ENCODE data around the gene FA2H.
"Not testable (repeated sequence)": the region's sequence is repeated elsewhere in the genome, so short reads cannot be mapped to it uniquely, and the experiment has no call there.

Gene FA2H

GRCh38 chr16:74724820-74725549, 49.6 kb downstream of the FA2H start:
- DNase-seq (ENCODE audit: low read depth): no peak

DNA sequence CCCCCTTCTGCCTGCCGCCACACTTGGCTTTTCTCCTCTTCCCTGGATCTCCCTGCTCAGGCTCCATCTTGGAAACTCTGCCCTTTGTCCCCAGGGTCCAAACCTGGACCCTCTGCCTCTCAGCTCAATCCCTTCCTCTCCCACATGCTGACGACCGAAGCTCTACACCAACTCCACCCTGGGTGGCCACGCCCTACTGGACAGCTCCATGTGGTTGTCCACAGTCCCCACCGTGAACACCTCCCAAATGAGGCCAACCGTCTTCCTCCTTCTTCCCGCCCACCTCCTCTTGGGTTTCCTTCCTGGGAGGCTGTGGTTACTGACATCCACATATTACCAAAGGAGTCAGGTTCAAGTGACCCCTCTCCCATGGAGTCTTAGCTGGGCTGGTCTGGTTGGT, 51.4 kb downstream of the FA2H start:
- DNase-seq (ENCODE audit: low read depth): no peak

- DNase-seq (ENCODE audit: low read depth): not testable (repeated sequence)
Measured at GRCh38 chr16:74722156-74722555, 52.5 kb downstream of the FA2H start.

DNA sequence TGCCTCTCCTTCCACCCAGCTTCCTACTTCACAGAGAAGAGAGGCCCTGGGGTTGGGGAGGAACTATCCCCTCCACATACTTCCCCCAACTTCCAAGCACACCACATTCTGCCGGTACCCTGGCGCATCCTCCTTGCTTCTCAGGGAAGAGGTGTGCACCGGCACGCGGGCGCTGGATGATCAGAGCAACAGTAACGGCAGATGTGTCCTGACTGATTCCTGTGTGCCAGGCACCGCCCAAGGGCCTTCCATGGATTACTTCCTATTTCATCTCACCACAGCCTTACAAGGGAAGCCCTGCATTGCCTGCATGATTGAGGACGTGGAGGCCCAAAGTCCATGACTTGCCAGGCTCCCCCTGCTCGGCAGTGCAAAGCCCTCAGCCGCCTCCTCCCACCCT, 52.9 kb downstream of the FA2H start:
- no peak for DNase-seq (ENCODE audit: low read depth)

DNA sequence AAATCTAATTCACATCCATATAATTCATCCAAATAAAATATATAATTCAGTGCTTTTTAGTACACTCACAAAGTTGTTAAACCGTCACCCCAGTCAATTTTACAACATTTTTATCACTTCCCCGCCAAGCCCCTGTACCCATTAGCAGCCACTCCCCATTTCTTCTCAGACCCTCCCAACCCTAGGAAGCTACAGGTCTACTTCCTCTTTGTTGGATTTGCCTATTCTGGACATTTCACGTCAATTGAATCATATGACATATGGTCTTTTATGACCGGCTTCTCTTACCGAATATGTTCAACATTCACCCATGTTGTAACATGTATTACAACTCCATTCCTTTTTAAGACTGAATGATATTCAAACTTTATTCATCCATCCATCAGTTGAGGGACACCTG, 54.0 kb downstream of the FA2H start:
- no peak for DNase-seq (ENCODE audit: low read depth)

DNA sequence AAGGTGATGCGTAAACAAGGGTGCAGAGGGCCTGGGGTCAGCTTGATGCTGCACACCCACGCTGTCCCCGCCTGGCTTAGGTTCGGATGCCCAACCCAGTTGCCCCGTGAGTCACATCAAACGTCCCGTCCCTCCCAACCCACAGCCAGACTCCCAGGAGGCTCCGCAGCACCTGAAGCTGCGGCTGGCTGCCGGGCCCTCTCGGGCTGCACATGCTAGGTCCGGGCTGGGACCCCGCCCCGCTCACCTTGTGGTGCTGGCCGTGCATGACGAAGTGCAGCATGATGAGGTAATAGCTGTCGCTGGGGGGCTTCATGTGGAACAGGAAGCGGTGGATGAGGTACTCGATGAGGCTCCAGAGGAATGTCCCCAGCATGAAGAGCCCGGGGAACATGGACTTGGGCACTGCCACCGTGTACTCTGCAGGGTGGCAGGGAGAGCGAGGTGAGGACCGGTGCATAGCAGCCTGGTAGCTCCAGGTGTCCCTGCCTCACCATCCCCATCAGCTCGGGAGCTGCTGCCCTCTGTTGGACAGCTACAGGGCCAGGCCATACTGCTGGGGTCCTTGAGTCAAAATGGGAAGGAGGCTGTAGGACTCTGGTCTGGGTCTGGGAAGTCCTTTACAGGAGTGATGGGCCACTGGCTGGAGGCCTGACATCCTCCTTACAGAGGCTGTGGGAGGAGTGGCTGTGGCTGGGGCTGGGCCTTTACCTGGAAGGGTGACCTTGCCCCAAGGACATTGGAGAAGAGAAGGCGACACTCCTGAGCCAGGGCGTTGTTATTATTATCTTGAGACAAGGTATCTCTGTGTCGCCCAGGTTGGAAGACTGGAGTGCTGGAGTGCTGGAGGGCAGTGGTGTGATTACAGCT, 55.6 kb downstream of the FA2H start:
- no peak for DNase-seq (ENCODE audit: low read depth)

GRCh38 chr16:74718140-74718539, 56.5 kb downstream of the FA2H start:
- DNase-seq (ENCODE audit: low read depth): no peak

DNA sequence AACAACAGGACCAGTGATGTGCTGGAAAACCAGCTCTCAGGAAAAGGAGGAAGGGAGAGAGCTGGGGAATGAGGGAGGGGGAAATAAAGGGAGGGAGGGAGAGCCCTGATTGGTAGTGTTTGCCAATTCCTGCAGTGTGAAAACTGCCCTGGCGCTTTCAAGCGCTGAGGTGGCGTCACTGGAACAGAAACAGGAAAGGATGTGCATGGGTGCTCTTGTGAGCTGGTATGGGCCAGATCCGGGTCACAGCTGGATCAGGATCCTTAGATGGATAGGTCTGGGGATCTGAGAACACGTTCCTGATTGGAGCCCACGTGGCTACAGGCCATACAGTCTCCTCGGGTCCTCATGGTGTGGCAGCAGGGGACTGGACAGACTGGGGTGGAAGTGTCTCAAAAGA, 57.3 kb downstream of the FA2H start:
- no peak for DNase-seq (ENCODE audit: low read depth)

DNA sequence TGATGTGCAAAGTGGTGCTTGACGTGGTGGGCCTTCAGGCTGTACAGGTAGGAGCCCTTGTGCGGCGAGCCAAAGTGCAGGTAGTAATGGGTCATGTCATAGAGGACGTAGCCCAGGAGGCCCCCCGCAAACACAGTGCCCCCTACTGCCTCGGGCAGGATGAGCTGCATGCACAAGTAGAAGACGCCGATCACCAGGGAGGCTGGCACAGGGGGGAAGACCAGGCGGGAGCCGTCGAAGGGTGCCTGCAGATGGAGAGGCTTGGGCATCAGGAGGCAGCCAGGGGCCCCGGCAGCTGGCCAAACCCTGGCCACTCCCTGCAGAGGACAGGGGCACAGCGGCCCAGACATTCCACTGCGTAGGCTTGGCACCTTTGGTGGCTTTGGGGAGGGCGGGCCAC, 58.3 kb downstream of the FA2H start:
- no peak for DNase-seq (ENCODE audit: low read depth)

GRCh38 chr16:74713876-74714275, 60.7 kb downstream of the FA2H start:
- no peak for DNase-seq (ENCODE audit: low read depth)

GRCh38 chr16:74713325-74713724, 61.3 kb downstream of the FA2H start:
- DNase-seq (ENCODE audit: low read depth): no peak

DNA sequence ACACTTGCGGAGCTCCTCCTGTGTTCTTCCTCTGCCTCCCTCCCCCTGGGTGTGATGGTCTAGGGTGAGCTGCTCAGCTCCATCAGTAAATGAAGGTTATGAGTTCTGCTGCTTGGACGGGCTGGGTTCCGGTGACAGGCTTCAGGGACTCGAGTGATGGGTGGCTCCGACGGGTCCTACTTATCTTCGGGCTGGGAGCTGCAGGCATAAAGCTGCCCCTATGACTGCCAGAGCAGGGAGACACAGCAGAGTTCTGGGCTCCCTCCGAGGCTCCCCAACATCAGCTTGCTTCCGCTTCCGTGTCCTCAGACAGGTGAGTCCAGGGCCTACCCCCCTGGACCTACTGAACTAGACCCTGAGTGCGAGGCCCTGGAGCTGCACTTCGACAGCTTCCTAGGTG, 62.7 kb downstream of the FA2H start:
- no peak for DNase-seq (ENCODE audit: low read depth)

GRCh38 chr16:74710401-74710800, 64.2 kb downstream of the FA2H start:
- DNase-seq (ENCODE audit: low read depth): no peak

DNA sequence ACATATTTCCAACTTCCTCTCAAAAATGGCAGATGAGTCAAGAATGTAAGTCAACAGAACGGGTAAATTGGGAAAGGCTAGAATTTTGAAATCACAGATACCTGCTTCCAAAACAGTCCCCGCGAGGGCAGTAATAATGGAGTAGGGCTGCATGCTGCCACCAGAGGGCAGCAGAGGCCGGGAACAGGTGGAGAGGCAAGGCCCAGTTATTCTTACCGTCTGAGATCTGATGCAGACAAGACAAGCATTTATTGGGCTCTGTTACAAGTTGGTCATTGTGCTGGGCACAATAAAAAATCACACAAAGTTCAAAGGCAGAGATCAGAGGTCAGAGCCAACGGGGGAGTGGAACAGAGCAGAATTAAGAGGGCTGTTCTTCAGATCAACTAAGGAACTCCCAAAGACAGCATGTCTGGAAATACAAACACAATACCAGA, 65.2 kb downstream of the FA2H start:
- peak; percentile 58 for DNase-seq (ENCODE audit: low read depth)

DNA sequence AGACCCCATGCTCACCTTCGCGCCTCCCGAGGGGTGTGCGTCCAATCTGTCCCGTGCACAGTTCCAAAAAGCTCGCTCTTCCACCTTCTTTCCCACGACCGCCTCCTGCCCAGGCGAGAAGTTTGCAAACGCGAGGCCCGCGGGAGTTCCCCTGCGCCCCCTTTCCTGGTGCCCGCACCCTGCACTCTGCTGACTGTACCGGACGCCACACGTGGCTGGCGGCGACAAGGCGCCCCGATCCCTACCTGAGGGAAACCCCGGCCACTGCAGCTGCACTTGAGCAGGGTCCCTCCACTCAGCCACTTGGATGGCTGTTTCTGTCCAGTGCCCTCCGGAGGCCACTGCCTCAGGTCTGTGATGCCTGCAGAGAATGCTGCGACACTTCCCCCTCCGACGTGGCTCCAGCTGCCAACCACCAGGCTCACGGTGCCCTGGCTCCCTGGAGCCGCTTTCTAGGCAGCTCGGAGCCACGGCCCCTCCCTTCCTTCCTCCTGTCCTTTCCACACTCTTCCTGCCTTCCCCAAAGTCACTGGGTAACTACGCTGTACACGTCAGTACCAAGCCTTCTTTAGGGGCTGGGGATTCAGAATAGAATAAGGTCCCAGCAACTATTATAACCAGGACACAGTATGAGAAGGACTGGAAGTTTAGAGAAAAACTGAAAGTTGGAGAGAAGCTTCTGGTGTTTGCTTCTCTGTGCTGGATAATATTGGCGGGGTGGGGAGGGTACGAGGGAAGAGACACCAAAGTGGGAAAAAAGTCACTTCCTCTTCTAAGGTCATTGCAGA, 74.0 kb downstream of the FA2H start, which contains the start of gene MLKL:
TSS of gene MLKL (minus strand) at position 425 of the 788 bp plus-strand sequence. CDS start 5,105 bp downstream, outside the sequence.
- DNase-seq (ENCODE audit: low read depth): peak; percentile 26

DNA sequence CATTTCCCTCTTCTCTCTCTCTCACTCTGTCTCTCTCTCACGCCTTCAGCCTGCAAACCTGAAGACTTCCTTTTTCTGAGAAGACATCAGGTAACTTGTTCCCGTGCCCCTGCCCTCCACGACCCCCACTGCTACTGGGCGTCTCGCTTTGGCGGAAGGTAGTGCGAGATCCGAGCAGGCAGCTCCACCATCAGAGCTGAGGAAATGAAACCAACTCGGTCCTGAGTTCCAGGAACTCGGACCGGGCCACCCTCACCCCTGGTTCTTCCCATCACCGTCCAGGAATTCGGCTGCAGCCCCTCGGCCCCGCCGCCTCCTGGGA, 74.5 kb downstream of the FA2H start:
- no peak for DNase-seq (ENCODE audit: low read depth)

- no peak for DNase-seq (ENCODE audit: low read depth)
Measured at GRCh38 chr16:74699666-74700065, 75.0 kb downstream of the FA2H start.

- no peak for DNase-seq (ENCODE audit: low read depth)
Measured at GRCh38 chr16:74698222-74698621, 76.4 kb downstream of the FA2H start.

- no peak for DNase-seq (ENCODE audit: low read depth)
Measured at GRCh38 chr16:74695450-74696422, 78.9 kb downstream of the FA2H start.

DNA sequence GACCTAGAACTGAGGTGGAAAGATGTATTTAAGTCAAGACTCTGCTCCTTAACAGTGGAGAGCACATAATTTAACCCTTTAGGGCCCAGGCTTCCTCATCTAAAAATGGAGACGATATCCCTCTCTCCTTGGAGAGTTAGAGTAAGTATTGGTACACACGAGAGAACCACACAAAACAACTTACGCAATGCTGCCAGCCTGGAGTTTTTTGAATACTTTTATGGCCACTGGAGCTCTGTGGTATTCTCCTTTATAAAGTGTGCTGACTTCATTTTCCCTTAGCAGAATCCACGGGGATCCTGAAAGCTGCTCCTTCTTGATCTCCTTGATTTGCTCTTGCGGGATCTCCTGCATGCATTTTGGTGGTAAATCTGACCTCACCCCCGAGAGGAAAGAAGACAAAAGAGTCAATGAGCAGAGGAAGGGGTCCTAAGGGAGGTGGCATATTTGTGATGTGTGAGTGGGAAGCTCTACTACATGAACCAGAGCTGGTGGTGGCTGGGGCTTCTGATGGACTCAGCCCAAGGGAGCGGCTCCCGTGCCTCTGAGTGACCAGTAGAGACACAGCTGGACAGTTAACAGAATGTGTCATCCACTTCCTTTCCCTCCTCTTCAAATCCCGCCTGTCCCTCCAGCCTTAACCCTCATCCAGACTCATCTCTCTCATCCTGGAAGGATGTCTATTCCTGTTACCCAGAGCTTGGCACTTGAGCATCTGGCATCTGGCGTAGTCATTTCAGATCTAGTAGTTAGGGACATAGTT, 83.3 kb downstream of the FA2H start:
- no peak for DNase-seq (ENCODE audit: low read depth)

DNA sequence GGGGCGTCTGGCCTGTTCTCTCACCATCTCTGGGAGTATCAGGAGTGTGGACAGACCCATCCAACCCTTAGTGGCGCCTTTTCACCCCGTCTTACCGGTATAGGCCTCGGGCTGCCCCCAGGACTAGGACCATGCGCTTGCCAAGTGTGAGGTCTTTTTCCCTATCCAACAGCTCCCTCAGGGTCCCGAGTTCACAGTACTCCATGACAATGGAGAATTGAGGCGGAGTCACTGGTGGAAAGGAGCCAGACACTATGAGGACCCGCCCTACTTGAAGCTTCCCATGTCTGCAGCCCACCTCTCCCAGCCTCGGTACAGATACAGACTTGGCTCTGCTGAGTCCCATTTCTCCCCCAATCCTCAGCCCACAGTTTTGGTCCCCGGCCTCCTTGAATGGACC, 92.1 kb downstream of the FA2H start:
- no peak for DNase-seq (ENCODE audit: low read depth)
